Measurements from ENCODE around the gene YOD1.
"Not testable (repeated sequence)": the region's sequence is repeated elsewhere in the genome, so short reads cannot be mapped to it uniquely, and the experiment has no call there.

YOD1 gene

DNA sequence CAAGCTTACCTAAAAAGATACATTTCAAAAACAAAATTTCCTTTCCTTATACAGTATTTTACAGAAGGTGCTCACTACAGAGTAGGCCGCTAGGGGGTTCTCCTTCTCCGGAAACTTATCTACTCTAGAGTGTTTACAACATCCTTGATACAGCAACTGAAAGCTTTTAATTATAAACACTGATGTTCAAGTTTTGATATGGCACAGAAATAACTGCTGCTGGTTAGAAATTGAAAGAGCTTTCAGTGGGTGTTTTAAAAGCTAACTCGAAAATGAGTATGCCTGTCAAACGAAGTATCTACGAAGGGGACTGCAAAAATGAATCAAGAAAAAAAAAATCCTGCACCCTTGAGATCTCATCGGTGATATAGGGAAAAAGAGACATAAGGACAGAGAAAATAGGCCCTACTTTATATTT lies 1.0 kb downstream of the YOD1 start:
- no peaks in the 10 kb centered on the region for H3K9me3 ChIP-seq
- in situ Hi-C loops (cut with MboI; ENCODE audit: low sequenced_read_pairs): no loop called here
- H3K36me3 ChIP-seq (replicated peaks): no peaks in the 10 kb centered on the region
- H3K4me3 ChIP-seq: no peak overlapping the region
- H3K4me1 ChIP-seq: no peaks in the 10 kb centered on the region; the same call in 1 of the 2 replicates
- DNase-seq (ENCODE audit: low spot score in 2 of 2): peak; percentile 46 to 57
- H3K27me3 ChIP-seq (ENCODE audit: low read depth): no peaks in the 10 kb centered on the region

- H3K4me3 ChIP-seq: no peak overlapping the region
- in situ Hi-C loops (cut with MboI; ENCODE audit: low sequenced_read_pairs): no loop called here
- H3K9me3 ChIP-seq: no peaks in the 10 kb centered on the region
- DNase-seq (ENCODE audit: low spot score in 2 of 2): no peak
- no peaks in the 10 kb centered on the region; the same call in 1 of the 2 replicates for H3K4me1 ChIP-seq
- H3K36me3 ChIP-seq (replicated peaks): no peaks in the 10 kb centered on the region
- no peaks in the 10 kb centered on the region for H3K27me3 ChIP-seq (ENCODE audit: low read depth)
Observed at GRCh38 chr1:207049514-207049913, 1.5 kb downstream of the YOD1 start.

GRCh38 chr1:207049054-207049453 lies 2.0 kb downstream of the YOD1 start:
- in situ Hi-C loops (cut with MboI; ENCODE audit: low sequenced_read_pairs): no loop called here
- H3K4me3 ChIP-seq: no peak overlapping the region

GRCh38 chr1:207048041-207048440 lies 3.0 kb downstream of the YOD1 start:
- H3K4me1 ChIP-seq: no peaks in the 10 kb centered on the region; the same call in 1 of the 2 replicates
- no peaks in the 10 kb centered on the region for H3K9me3 ChIP-seq
- in situ Hi-C loops (cut with MboI; ENCODE audit: low sequenced_read_pairs): no loop called here
- H3K36me3 ChIP-seq (replicated peaks): no peaks in the 10 kb centered on the region
- 0 out of 2 replicates have a peak, but pooled peaks cover 3% of the 10 kb centered on the region for H3K27me3 ChIP-seq (ENCODE audit: low read depth)
- no peak for DNase-seq (ENCODE audit: low spot score in 2 of 2)
- no peak overlapping the region for H3K4me3 ChIP-seq

More at GRCh38 chr1:207049054-207049453, 2.0 kb downstream of the YOD1 start:
- Histone ChIP-seq H3K4me1 (no peaks in the 10 kb centered on the region; the same call in 1 of the 2 replicates), H3K9me3 (no peaks in the 10 kb centered on the region), H3K36me3 (replicated peaks) (no peaks in the 10 kb centered on the region), H3K27me3 (ENCODE audit: low read depth) (no peaks in the 10 kb centered on the region)
- no peak for DNase-seq (ENCODE audit: low spot score in 2 of 2)

DNA sequence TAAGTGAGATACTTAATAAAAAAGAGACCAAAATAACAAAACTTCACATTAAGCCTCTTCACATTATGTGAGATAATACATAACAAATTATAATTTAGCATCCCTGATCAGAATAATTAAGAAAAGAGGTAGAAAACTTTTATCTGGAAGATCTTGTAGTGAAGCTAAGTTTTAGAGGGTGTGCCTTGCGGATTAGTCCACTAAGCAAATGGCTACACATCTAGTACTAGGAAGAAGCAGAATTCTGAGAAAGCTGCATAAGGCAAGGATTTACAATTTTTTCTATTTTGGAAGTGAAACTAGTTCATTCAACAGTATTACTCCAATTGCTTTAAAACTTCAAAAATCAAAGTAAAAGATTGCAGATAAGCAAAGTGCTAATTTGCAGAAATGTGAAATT lies 3.5 kb downstream of the YOD1 start:
- H3K4me3 ChIP-seq: no peak overlapping the region
- H3K4me1 ChIP-seq: no peaks in the 10 kb centered on the region; the same call in 1 of the 2 replicates
- no peak for DNase-seq (ENCODE audit: low spot score in 2 of 2)
- in situ Hi-C loops (cut with MboI; ENCODE audit: low sequenced_read_pairs): no loop called here
- H3K9me3 ChIP-seq: no peaks in the 10 kb centered on the region
- H3K27me3 ChIP-seq (ENCODE audit: low read depth): 0 out of 2 replicates have a peak, but pooled peaks cover 3% of the 10 kb centered on the region
- H3K36me3 ChIP-seq (replicated peaks): no peaks in the 10 kb centered on the region

GRCh38 chr1:207045453-207045852 lies 5.6 kb downstream of the YOD1 start:
- in situ Hi-C loops (cut with MboI; ENCODE audit: low sequenced_read_pairs): no loop called here

DNA sequence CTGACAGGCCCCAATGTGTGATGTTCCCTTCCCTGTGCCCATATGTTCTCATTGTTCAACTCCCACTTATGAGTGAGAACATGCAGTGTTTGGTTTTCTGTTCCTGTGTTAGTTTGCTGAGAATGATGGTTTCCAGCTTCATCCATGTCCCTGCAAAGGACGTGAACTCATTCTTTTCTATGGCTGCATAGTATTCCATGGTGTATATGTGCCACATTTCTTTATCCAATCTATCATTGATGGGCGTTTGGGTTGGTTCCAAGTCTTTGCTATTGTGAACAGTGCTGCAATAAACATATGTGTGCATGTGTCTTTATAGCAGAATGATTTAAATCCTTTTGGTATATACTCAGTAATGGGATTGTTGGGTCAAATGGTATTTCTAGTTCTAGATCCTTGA lies 9.6 kb downstream of the YOD1 start:
- H3K27me3 ChIP-seq (ENCODE audit: low read depth); H3K36me3 ChIP-seq (replicated peaks); DNase-seq (ENCODE audit: low spot score in 2 of 2); H3K9me3 ChIP-seq; in situ Hi-C loops (cut with MboI; ENCODE audit: low sequenced_read_pairs); H3K4me3 ChIP-seq; H3K4me1 ChIP-seq: not testable (repeated sequence)

More at GRCh38 chr1:207045453-207045852, 5.6 kb downstream of the YOD1 start:
- no peaks in the 10 kb centered on the region for H3K9me3 ChIP-seq
- no peaks in the 10 kb centered on the region for H3K36me3 ChIP-seq (replicated peaks)
- H3K4me1 ChIP-seq: no peaks in the 10 kb centered on the region
- 0 out of 2 replicates have a peak, but pooled peaks cover 3% of the 10 kb centered on the region for H3K27me3 ChIP-seq (ENCODE audit: low read depth)
- no peak for DNase-seq (ENCODE audit: low spot score in 2 of 2)
- no peak overlapping the region for H3K4me3 ChIP-seq

- no peaks in the 10 kb centered on the region for H3K9me3 ChIP-seq
- DNase-seq (ENCODE audit: low spot score in 2 of 2): no peak
- no peaks in the 10 kb centered on the region for H3K4me1 ChIP-seq
- peaks cover 10% of the 10 kb centered on the region for H3K27me3 ChIP-seq (ENCODE audit: low read depth)
- in situ Hi-C loops (cut with MboI; ENCODE audit: low sequenced_read_pairs): no loop called here
- no peaks in the 10 kb centered on the region for H3K36me3 ChIP-seq (replicated peaks)
- H3K4me3 ChIP-seq: no peak overlapping the region
Observed at GRCh38 chr1:207040181-207040533, 10.9 kb downstream of the YOD1 start.

DNA sequence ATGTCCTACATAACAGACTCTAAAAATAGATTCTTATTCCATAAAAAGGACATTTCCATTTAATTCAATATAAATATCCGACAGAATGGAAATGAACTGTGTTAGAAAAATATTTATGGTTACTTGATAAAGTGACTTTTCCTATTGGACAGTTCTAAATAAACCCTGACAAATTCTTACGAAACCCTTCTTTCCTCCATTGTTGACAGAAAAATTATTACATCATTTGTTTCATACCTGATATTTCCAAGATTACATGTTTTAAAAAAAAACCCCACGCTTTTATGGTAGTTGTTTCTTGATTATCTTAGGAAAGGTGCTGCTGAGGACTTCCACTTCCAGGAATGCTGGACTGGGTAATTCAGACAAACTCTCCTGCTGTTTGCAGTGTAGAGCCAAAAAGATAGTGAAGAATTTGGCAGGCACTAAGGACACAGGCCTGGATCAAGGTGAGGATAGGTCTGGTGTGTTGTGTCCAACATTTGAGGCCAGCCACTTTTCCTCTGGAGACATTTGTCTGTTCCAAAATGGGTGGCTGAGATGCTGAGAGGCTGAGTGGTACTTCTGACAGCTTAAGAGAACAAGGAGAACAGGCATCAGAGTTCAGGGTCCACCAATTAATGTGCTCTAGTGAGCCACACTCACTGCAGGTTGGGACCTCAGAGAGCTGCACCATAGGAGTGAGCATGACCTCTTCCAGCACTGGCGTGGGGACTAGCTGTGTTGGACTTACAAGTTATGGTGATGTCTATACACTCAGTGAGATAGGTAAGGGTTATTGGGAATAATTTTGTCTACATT lies 11.4 kb downstream of the YOD1 start:
- Histone ChIP-seq H3K36me3 (replicated peaks) (no peaks in the 10 kb centered on the region), H3K4me1 (no peaks in the 10 kb centered on the region), H3K27me3 (ENCODE audit: low read depth) (peaks cover 13% of the 10 kb centered on the region), H3K9me3 (no peaks in the 10 kb centered on the region), H3K4me3 (no peak overlapping the region)
- DNase-seq (ENCODE audit: low spot score in 2 of 2): no peak
- in situ Hi-C loops (cut with MboI; ENCODE audit: low sequenced_read_pairs): no loop called here

- H3K4me3 ChIP-seq: no peak overlapping the region
- H3K4me1 ChIP-seq: no peaks in the 10 kb centered on the region
- peaks cover 22% of the 10 kb centered on the region for H3K27me3 ChIP-seq (ENCODE audit: low read depth)
- H3K9me3 ChIP-seq: no peaks in the 10 kb centered on the region
- DNase-seq (ENCODE audit: low spot score in 2 of 2): no peak
- H3K36me3 ChIP-seq (replicated peaks): no peaks in the 10 kb centered on the region
- in situ Hi-C loops (cut with MboI; ENCODE audit: low sequenced_read_pairs): no loop called here
Observed at GRCh38 chr1:207036865-207037264, 14.1 kb downstream of the YOD1 start.

DNA sequence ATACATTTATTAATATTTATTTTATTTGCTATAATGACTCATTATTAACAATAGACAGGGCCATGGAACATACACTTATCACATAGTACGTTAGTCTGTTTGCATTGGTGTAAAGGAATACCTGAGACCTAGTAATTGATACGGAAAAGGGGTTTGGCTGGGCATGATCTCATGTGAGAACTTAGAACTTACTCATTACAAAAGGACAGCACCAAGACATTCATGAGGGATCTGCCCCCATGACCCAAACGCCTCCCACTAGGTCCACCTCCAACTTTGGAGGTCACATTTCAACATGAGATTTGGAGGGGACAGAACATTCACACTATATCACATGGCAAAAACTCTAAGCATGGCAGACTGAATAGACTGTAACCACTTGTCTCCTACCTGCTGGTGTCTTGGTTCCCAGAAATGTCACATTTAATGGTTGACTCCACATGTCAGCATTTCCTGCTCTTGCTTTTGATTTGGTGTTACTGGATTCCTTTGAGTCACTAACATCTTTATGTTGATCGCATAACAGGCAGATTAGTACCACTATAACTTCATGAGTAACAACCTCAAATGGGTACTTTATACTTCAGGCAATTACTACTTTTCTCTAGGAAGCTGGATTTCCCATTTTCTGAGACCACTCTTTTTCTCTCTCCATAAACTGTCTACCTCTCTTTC lies 15.0 kb downstream of the YOD1 start:
- no peaks in the 10 kb centered on the region for H3K4me1 ChIP-seq
- H3K9me3 ChIP-seq: no peaks in the 10 kb centered on the region
- no peak for DNase-seq (ENCODE audit: low spot score in 2 of 2)
- in situ Hi-C loops (cut with MboI; ENCODE audit: low sequenced_read_pairs): no loop called here
- H3K36me3 ChIP-seq (replicated peaks): no peaks in the 10 kb centered on the region
- H3K4me3 ChIP-seq: no peak overlapping the region
- H3K27me3 ChIP-seq (ENCODE audit: low read depth): peaks cover 25% of the 10 kb centered on the region

DNA sequence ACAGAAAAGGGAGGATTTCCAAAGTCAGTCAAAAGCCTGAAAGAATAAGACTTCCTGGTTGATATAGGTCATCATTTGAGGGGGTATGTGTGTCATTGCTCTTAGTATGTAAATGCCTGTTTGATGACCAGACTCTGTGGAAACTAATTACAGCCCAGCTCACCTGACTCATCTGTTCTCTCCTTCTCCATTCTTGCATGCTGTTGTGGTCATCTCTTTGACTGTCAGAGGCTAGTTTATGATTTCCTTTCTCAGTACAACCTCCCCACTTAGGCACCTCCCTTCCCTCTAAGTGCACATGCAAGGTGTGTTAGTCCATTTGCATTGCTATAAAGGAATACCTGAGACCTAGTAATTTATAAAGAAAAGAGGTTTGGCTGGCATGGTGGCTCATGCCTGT lies 16.0 kb downstream of the YOD1 start:
- Histone ChIP-seq H3K4me3 (no peak overlapping the region), H3K4me1 (no peaks in the 10 kb centered on the region), H3K36me3 (replicated peaks) (no peaks in the 10 kb centered on the region), H3K9me3 (no peaks in the 10 kb centered on the region), H3K27me3 (ENCODE audit: low read depth) (peaks cover 27% of the 10 kb centered on the region)
- in situ Hi-C loops (cut with MboI; ENCODE audit: low sequenced_read_pairs): no loop called here
- DNase-seq (ENCODE audit: low spot score in 2 of 2): no peak

- DNase-seq (ENCODE audit: low spot score in 2 of 2): no peak
- no peaks in the 10 kb centered on the region for H3K36me3 ChIP-seq (replicated peaks)
- H3K9me3 ChIP-seq: no peaks in the 10 kb centered on the region
- H3K27me3 ChIP-seq (ENCODE audit: low read depth): peaks cover 32% of the 10 kb centered on the region
- in situ Hi-C loops (cut with MboI; ENCODE audit: low sequenced_read_pairs): no loop called here
- H3K4me1 ChIP-seq: no peaks in the 10 kb centered on the region
- H3K4me3 ChIP-seq: no peak overlapping the region
Observed at GRCh38 chr1:207034208-207034607, 16.8 kb downstream of the YOD1 start.

- Histone ChIP-seq H3K36me3 (replicated peaks) (no peaks in the 10 kb centered on the region), H3K4me3 (no peak overlapping the region), H3K9me3 (no peaks in the 10 kb centered on the region), H3K4me1 (no peaks in the 10 kb centered on the region), H3K27me3 (ENCODE audit: low read depth) (peaks cover 32% of the 10 kb centered on the region)
- DNase-seq (ENCODE audit: low spot score in 2 of 2): no peak
- in situ Hi-C loops (cut with MboI; ENCODE audit: low sequenced_read_pairs): no loop called here
Observed at GRCh38 chr1:207033302-207033701, 17.7 kb downstream of the YOD1 start.

Data from HAP-1 (cell line).